ENCODE measurements around the gene ORMDL3. TPM values are rescaled to one million over a fixed set of nuclear protein-coding genes. Genes with fewer than 3 reads are reported as not detected.

The ORMDL3 gene
- total RNA-seq, 1 experiment from 2014 or later, result 58.6 TPM

GRCh38 chr17:39938140-39938869, 10.9 kb upstream of the ORMDL3 start:
- no peak for DNase-seq
- H3K56ac ChIP-seq (ENCODE audit: insufficient read length, low read depth, low read length), result no peak overlapping the region
- no peaks in the 10 kb centered on the region for H3K9me3 Mint-ChIP-seq

More at GRCh38 chr17:39938140-39938869, 10.9 kb upstream of the ORMDL3 start:
- Histone ChIP-seq H2BK20ac (ENCODE audit: low read depth, low read length, poor library complexity, severe bottlenecking) (no peak overlapping the region), H2BK12ac (ENCODE audit: insufficient read length, low read depth, low read length) (no peak overlapping the region), H3T11ph (ENCODE audit: low read length) (no peak overlapping the region), H3K23me2 (ENCODE audit: insufficient read length, low read depth, low read length, poor library complexity, severe bottlenecking) (no peaks in the 10 kb centered on the region), H3K23ac (ENCODE audit: insufficient read length, low read depth, low read length) (no peak overlapping the region), H3K18ac (ENCODE audit: insufficient read length, low read depth, low read length) (no peak overlapping the region), H2BK120ac (ENCODE audit: low read depth, low read length, poor library complexity, severe bottlenecking) (no peak overlapping the region), H3K79me2 (ENCODE audit: insufficient read depth, low read length) (no peaks in the 10 kb centered on the region), H2BK5ac (ENCODE audit: insufficient read length, low read length) (no peak overlapping the region), H4K91ac (ENCODE audit: insufficient read length, low read depth, low read length) (no peak overlapping the region), H3K27me3 (ENCODE audit: insufficient read depth, low read length) (no peaks in the 10 kb centered on the region), H4K20me1 (ENCODE audit: control insufficient read depth, insufficient read depth, insufficient read length) (no peaks in the 10 kb centered on the region), H3K27ac (ENCODE audit: insufficient read length, low read depth, low read length) (no peak overlapping the region), H2AK5ac (ENCODE audit: insufficient read length, low read length) (no peak overlapping the region), H3K4me2 (ENCODE audit: insufficient read depth, insufficient read length, low read length) (no peak overlapping the region), H2BK15ac (ENCODE audit: low read depth, low read length) (no peak overlapping the region), H3K4me1 (ENCODE audit: insufficient read depth, low read length) (no peaks in the 10 kb centered on the region; the same call in 1 of the 2 replicates), H3K79me1 (ENCODE audit: insufficient read depth, low read depth, low read length, poor library complexity, severe bottlenecking) (no peaks in the 10 kb centered on the region), H3K9ac (ENCODE audit: extremely low read depth, insufficient read length, low read length) (no peak overlapping the region), H4K5ac (ENCODE audit: insufficient read length, low read depth, low read length) (no peak overlapping the region), H3K14ac (ENCODE audit: insufficient read depth, low read length) (no peak overlapping the region), H3K4ac (ENCODE audit: low read depth, low read length) (no peak overlapping the region), H2AFZ (ENCODE audit: low read length) (no peak overlapping the region), H4K8ac (replicated peaks; ENCODE audit: insufficient read length, low read depth, low read length) (no peak overlapping the region), H3K9me3 (ENCODE audit: control insufficient read depth, low read depth, low read length) (no peaks in the 10 kb centered on the region)
- Mint-ChIP-seq H3K4me3 (no peak overlapping the region), H3K27ac (0 out of 7 replicates have a peak overlapping the region, but pooled peaks of 1 of the 3 experiments have one; percentile 30), H3K27me3 (ENCODE audit: low read depth) (peaks cover 6% of the 10 kb centered on the region), H3K4me1 (peaks cover 9 to 27% of the 10 kb centered on the region in 2 experiments), H3K36me3 (ENCODE audit: insufficient read depth in 1 of 3, low read depth in 3 of 3) (no peaks in the 10 kb centered on the region)
- WGBS (ENCODE audit: extremely low coverage, insufficient read length, low lambda C conversion rate), result no CpG with 5 or more reads among the region's 8 CpGs
- TF ChIP-seq CTCF (conservative IDR thresholded peaks at IDR 0.05), result no peak

All from H9 (cell line).